K562 (cell line): Measurements from ENCODE around the gene GLE1. TPM values are rescaled to one million over a fixed set of nuclear protein-coding genes. Genes with fewer than 3 reads are reported as not detected.
A peak's percentile ranks its signal among the peaks of the same experiment; 100 is the strongest.

ENCODE experiments used
- CCAR2 ChIP-seq: fragments of 200-400 bp; formaldehyde crosslinking; IDR thresholded peaks from 2 replicates; pipeline ENCODE4 v1.6.1; 2017; ENCODE audit warnings: mild to moderate bottlenecking, low read depth, low read length
- FOS ChIP-seq: IDR thresholded peaks from 3 replicates; pipeline ENCODE4 v1.6.1; 2011; ENCODE audit not compliant: insufficient read length; ENCODE audit errors: extremely low read depth
- FOXA1 ChIP-seq: fragments of 450-650 bp; IDR thresholded peaks from 2 replicates; pipeline ENCODE4 v1.6.1; 2016; ENCODE audit warnings: mild to moderate bottlenecking, borderline replicate concordance
- JUND ChIP-seq, 2 experiments: IDR thresholded peaks; 2 replicates in 1 of 2; 3 replicates in 1 of 2; pipeline ENCODE4 v1.6.1; 2011; ENCODE audit warnings: borderline replicate concordance in 2 of 2, low read depth in 2 of 2, low read length in 2 of 2, improper control_type of control experiment in 1 of 2, missing biosample characterization in 1 of 2, missing genetic modification characterization in 1 of 2, missing genetic modification reagents in 1 of 2
- LCOR ChIP-seq: sonication (generic); formaldehyde crosslinking; IDR thresholded peaks from 2 replicates; pipeline ENCODE4 v1.8.0; 2022; ENCODE audit warnings: mild to moderate bottlenecking, missing genetic modification reagents
- MTA1 ChIP-seq: fragments of 450-650 bp; IDR thresholded peaks from 2 replicates; pipeline ENCODE4 v1.6.1; 2017; ENCODE audit warnings: borderline replicate concordance
- MTA3 ChIP-seq: fragments of 450-650 bp; formaldehyde crosslinking; IDR thresholded peaks from 2 replicates; pipeline ENCODE4 v1.6.1; 2017; ENCODE audit warnings: mild to moderate bottlenecking, borderline replicate concordance
- NFIC ChIP-seq: fragments of 450-650 bp; IDR thresholded peaks from 2 replicates; pipeline ENCODE4 v1.6.1; 2017; ENCODE audit warnings: mild to moderate bottlenecking, inconsistent platforms
- NR4A1 ChIP-seq, 2 experiments: fragments of 250-450 bp in 1 of 2; fragments of 450-650 bp in 1 of 2; sonication (Bioruptor Pico) in 1 of 2; IDR thresholded peaks; 2 replicates each; pipeline versions ENCODE4 v1.4.0 to v1.6.1; 2016 to 2020; ENCODE audit warnings: mild to moderate bottlenecking in 2 of 2, missing compliant biosample characterization in 1 of 2, missing genetic modification characterization in 1 of 2, moderate library complexity in 1 of 2
- PML ChIP-seq: IDR thresholded peaks from 2 replicates; pipeline ENCODE4 v1.6.1; 2012; ENCODE audit warnings: low read length, inconsistent platforms
- POLR3G ChIP-seq: IDR thresholded peaks from 2 replicates; pipeline ENCODE4 v1.6.1; 2011; ENCODE audit not compliant: insufficient read length, insufficient replicate concordance; ENCODE audit errors: extremely low read depth
- RERE ChIP-seq: sonication (generic); formaldehyde crosslinking; IDR thresholded peaks from 2 replicates; pipeline ENCODE4 v1.8.0; 2023; ENCODE audit warnings: missing genetic modification reagents, mild to moderate bottlenecking, borderline replicate concordance
- SIRT6 ChIP-seq: IDR thresholded peaks from one replicate; pipeline ENCODE4 v1.6.1; 2012; ENCODE audit warnings: low read depth, mild to moderate bottlenecking, control low read depth, inconsistent platforms, low read length, moderate library complexity
- TBL1XR1 ChIP-seq, 2 experiments: IDR thresholded peaks; 2 replicates each; pipeline ENCODE4 v1.6.1; 2012; ENCODE audit warnings: improper control_type of control experiment in 2 of 2, low read length in 2 of 2, mild to moderate bottlenecking in 1 of 2
- TRIM24 ChIP-seq, 2 experiments: fragments of 450-650 bp; IDR thresholded peaks; 2 replicates each; pipeline ENCODE4 v1.6.1; 2016
- ZNF121 ChIP-seq: sonication (generic); formaldehyde crosslinking; conservative IDR thresholded peaks from 2 replicates; pipeline ENCODE4 v1.8.0; 2022; ENCODE audit warnings: missing genetic modification reagents
- ZNF347 ChIP-seq: fragments of 450-650 bp; formaldehyde crosslinking; IDR thresholded peaks from 2 replicates; pipeline ENCODE4 v1.4.0; 2020; ENCODE audit warnings: low read depth, mild to moderate bottlenecking, moderate library complexity
- ZNF76 ChIP-seq: fragments of 250-450 bp; sonication (Bioruptor Pico); IDR thresholded peaks from 2 replicates; pipeline ENCODE4 v1.4.0; 2020; ENCODE audit warnings: mild to moderate bottlenecking, moderate library complexity, borderline replicate concordance
- polyA plus RNA-seq, 8 experiments: library from polyadenylated mRNA; depleted of rRNA in 4 of 8; stranded (reverse) in 5 of 8; unstranded in 3 of 8; fragments of >200 nt; fragmentation: Nextera tagmentation in 2 of 8; fragmentation: Illumina TruSeq in 1 of 8; extraction: Ambion mirVana in 2 of 8; extraction: Trizol in 1 of 8; gene quantifications; 2 replicates each; pipeline versions ENCODE4 v1.2.1 to v1.2.3, GENCODE V29; 2011 to 2014; ENCODE audit warnings: inconsistent platforms in 1 of 8, missing spikeins in 1 of 8
- total RNA-seq, 7 experiments: library from RNA; depleted of rRNA in 6 of 7; stranded (reverse); fragments of >200 nt in 6 of 7; fragmentation: Illumina TruSeq in 2 of 7; extraction: Trizol in 2 of 7; gene quantifications; 2 replicates each; pipeline versions ENCODE4 v1.2.1 to v1.2.3, GENCODE V29; 2011 to 2021; ENCODE audit warnings: low replicate concordance in 1 of 7
- TF ChIP-seq, protein P1 (sequence below): fragments of 450-650 bp; IDR thresholded peaks from 2 replicates; pipeline ENCODE4 v1.6.1; 2017; ENCODE audit warnings: mild to moderate bottlenecking, moderate library complexity

The GLE1 gene
- total and polyA plus RNA-seq, 9 of the 15 experiments (the other 6 are each of a cell fraction or from before 2014, with no cell fraction given) = 15.9 to 44.8 (median 37.6) TPM

GRCh38 chr9:128558431-128559310 is 54.2 kb downstream of the GLE1 start (continued):
- peak; percentile 74; the same call in 1 of the 2 replicates for TF ChIP-seq NR4A1 (CRISPR knock-in tag; IDR thresholded peaks at IDR 0.05)
- peak; percentile 97 for TF ChIP-seq NR4A1 (tag; IDR thresholded peaks at IDR 0.05)
- TF ChIP-seq CCAR2 = no peak
- TF ChIP-seq FOXA1 = no peak
- TF ChIP-seq NFIC = peak; percentile 97
- TF ChIP-seq MTA3 = peak; percentile 96
- 0 out of 2 replicates have a peak, but pooled peaks have one; percentile 76 for TF ChIP-seq ZNF347 (CRISPR knock-in tag)
- TF ChIP-seq SIRT6 = no peak
- peak; percentile 95 for TF ChIP-seq PML
- peak; percentile 95 for TF ChIP-seq MTA1
- TF ChIP-seq, protein P1, sequence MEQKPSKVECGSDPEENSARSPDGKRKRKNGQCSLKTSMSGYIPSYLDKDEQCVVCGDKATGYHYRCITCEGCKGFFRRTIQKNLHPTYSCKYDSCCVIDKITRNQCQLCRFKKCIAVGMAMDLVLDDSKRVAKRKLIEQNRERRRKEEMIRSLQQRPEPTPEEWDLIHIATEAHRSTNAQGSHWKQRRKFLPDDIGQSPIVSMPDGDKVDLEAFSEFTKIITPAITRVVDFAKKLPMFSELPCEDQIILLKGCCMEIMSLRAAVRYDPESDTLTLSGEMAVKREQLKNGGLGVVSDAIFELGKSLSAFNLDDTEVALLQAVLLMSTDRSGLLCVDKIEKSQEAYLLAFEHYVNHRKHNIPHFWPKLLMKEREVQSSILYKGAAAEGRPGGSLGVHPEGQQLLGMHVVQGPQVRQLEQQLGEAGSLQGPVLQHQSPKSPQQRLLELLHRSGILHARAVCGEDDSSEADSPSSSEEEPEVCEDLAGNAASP = no peak
- peak; percentile 92 for TF ChIP-seq TRIM24 (IDR thresholded peaks at IDR 0.05)
- peak; percentile 80 for TF ChIP-seq LCOR (CRISPR knock-in tag)
- no peak for TF ChIP-seq ZNF121
- no peak for TF ChIP-seq FOS
- TF ChIP-seq TBL1XR1 (IDR thresholded peaks at IDR 0.05; ENCODE audit: low read length in 2 of 2) = peak in 1 of 2 experiments; percentile 87; a peak in 3 of 4 replicates
- peak; percentile 60; the same call in 1 of the 2 replicates for TF ChIP-seq JUND (IDR thresholded peaks at IDR 0.05; ENCODE audit: borderline replicate concordance, low read depth, low read length)
- TF ChIP-seq JUND (tag; IDR thresholded peaks at IDR 0.05; ENCODE audit: borderline replicate concordance, low read depth, low read length) = peak; percentile 74; the same call in 2 of the 3 replicates
- 0 out of 2 replicates have a peak, but pooled peaks have one; percentile 77 for TF ChIP-seq ZNF76
- no peak for TF ChIP-seq POLR3G
- TF ChIP-seq RERE (CRISPR knock-in tag) = no peak
